C1 segment of cervical spinal cord (tissue), 14 donors: ENCODE data around the gene GRK2.

ENCODE experiments used
- DNase-seq, 14 donors: peaks; one replicate each; lab custom pipeline; 2025; lab: John Stamatoyannopoulos, UW

Gene GRK2

GRCh38 chr11:67253872-67254624 lies 12.2 kb upstream of the GRK2 start:
- no peak for DNase-seq

GRCh38 chr11:67254798-67255197 lies 11.5 kb upstream of the GRK2 start:
- DNase-seq = no peak

- no peak for DNase-seq
These were observed 10.9 kb upstream of the GRK2 start for GRCh38 chr11:67255353-67255752.

GRCh38 chr11:67255864-67256263 lies 10.4 kb upstream of the GRK2 start:
- DNase-seq = no peak

GRCh38 chr11:67256477-67257135 lies 9.7 kb upstream of the GRK2 start:
- DNase-seq = no peak

- DNase-seq = no peak
These were observed 5.9 kb upstream of the GRK2 start for GRCh38 chr11:67260406-67260805.

- DNase-seq = peak in 10 of 14 donors; percentile 13 to 76 (median 49)
These were observed 5.2 kb upstream of the GRK2 start for GRCh38 chr11:67260885-67261639.

- DNase-seq = peak in 1 of 14 donors; percentile 45
These were observed 4.7 kb upstream of the GRK2 start for GRCh38 chr11:67261640-67261945.

GRCh38 chr11:67261946-67262681 lies 4.2 kb upstream of the GRK2 start:
- DNase-seq = peak in 1 of 14 donors; percentile 51

GRCh38 chr11:67262731-67263675 lies 3.3 kb upstream of the GRK2 start:
- DNase-seq = peak in 12 of 14 donors; percentile 31 to 77 (median 59)

GRCh38 chr11:67264260-67264659 lies 2.0 kb upstream of the GRK2 start:
- DNase-seq = no peak

GRCh38 chr11:67264877-67265632 lies 1.2 kb upstream of the GRK2 start:
- DNase-seq = no peak

- DNase-seq = peak in 12 of 14 donors; percentile 18 to 87 (median 48)
These were observed 432 bp upstream of the GRK2 start for GRCh38 chr11:67265633-67266448.

GRCh38 chr11:67267188-67268080 lies 1.2 kb downstream of the GRK2 start:
- peak in 1 of 14 donors; percentile 37 for DNase-seq

GRCh38 chr11:67268081-67268961 lies 2.0 kb downstream of the GRK2 start:
- peak in 1 of 14 donors; percentile 20 for DNase-seq

- DNase-seq = no peak
These were observed 2.6 kb downstream of the GRK2 start for GRCh38 chr11:67268962-67269268.
